Measurements from ENCODE around the gene HSPB1.

HSPB1 gene

GRCh38 chr7:76272851-76273497 is 29.5 kb upstream of the HSPB1 start:
- TF ChIP-seq CREB5 (CRISPR knock-in tag; IDR thresholded peaks at IDR 0.05; ENCODE audit: low read depth) (no peak), ZC3H10 (CRISPR knock-in tag; IDR thresholded peaks at IDR 0.05) (no peak), ESRRG (CRISPR knock-in tag; IDR thresholded peaks at IDR 0.05) (no peak), ZNF70 (CRISPR knock-in tag; IDR thresholded peaks at IDR 0.05) (no peak), BACH2 (CRISPR knock-in tag; IDR thresholded peaks at IDR 0.05; ENCODE audit: borderline replicate concordance) (no peak)
- ATAC-seq: peak; percentile 20; the same call in 1 of the 3 replicates

GRCh38 chr7:76273503-76273902 is 29.0 kb upstream of the HSPB1 start:
- TF ChIP-seq GLIS3 (CRISPR knock-in tag; IDR thresholded peaks at IDR 0.05) (no peak), RARB (CRISPR knock-in tag; IDR thresholded peaks at IDR 0.05) (no peak), BACH2 (CRISPR knock-in tag; IDR thresholded peaks at IDR 0.05; ENCODE audit: borderline replicate concordance) (no peak), POU6F1 (CRISPR knock-in tag; IDR thresholded peaks at IDR 0.05; ENCODE audit: borderline replicate concordance, low read depth) (no peak), ZC3H10 (CRISPR knock-in tag; IDR thresholded peaks at IDR 0.05) (no peak), TOX (CRISPR knock-in tag; IDR thresholded peaks at IDR 0.05; ENCODE audit: borderline replicate concordance) (no peak), ESRRG (CRISPR knock-in tag; IDR thresholded peaks at IDR 0.05) (no peak), TSHZ2 (CRISPR knock-in tag; IDR thresholded peaks at IDR 0.05) (no peak), CREB5 (CRISPR knock-in tag; IDR thresholded peaks at IDR 0.05; ENCODE audit: low read depth) (no peak), CSDC2 (CRISPR knock-in tag; IDR thresholded peaks at IDR 0.05) (no peak), ZFP30 (CRISPR knock-in tag; IDR thresholded peaks at IDR 0.05) (no peak), CSRNP3 (CRISPR knock-in tag; IDR thresholded peaks at IDR 0.05) (no peak)
- no peak for ATAC-seq

GRCh38 chr7:76278540-76278939 is 23.9 kb upstream of the HSPB1 start:
- ATAC-seq: peak; percentile 72
- TF ChIP-seq TOX (CRISPR knock-in tag; IDR thresholded peaks at IDR 0.05; ENCODE audit: borderline replicate concordance): no peak
- TF ChIP-seq CSRNP3 (CRISPR knock-in tag; IDR thresholded peaks at IDR 0.05): no peak
- no peak for TF ChIP-seq CREB5 (CRISPR knock-in tag; IDR thresholded peaks at IDR 0.05; ENCODE audit: low read depth)
- no peak for TF ChIP-seq ZNF70 (CRISPR knock-in tag; IDR thresholded peaks at IDR 0.05)
- no peak for TF ChIP-seq ZFP30 (CRISPR knock-in tag; IDR thresholded peaks at IDR 0.05)
- no peak for TF ChIP-seq ZNF8 (CRISPR knock-in tag; IDR thresholded peaks at IDR 0.05)
- no peak for TF ChIP-seq SNAI2 (CRISPR knock-in tag; IDR thresholded peaks at IDR 0.05)
- TF ChIP-seq GLIS3 (CRISPR knock-in tag; IDR thresholded peaks at IDR 0.05): no peak
- no peak for TF ChIP-seq PPARA (CRISPR knock-in tag; IDR thresholded peaks at IDR 0.05; ENCODE audit: borderline replicate concordance)
- TF ChIP-seq ZFP3 (CRISPR knock-in tag; IDR thresholded peaks at IDR 0.05): no peak
- no peak for TF ChIP-seq TSHZ2 (CRISPR knock-in tag; IDR thresholded peaks at IDR 0.05)
